WTC11 (cell line): ENCODE data around the gene POMT2. TPM values are rescaled to one million over a fixed set of nuclear protein-coding genes. Genes with fewer than 3 reads are reported as not detected.

Experiments
- ATAC-seq: fragments of 200-7000 bp; cut with Tn5 transposase; 2 replicates; pipeline ENCODE4 v1.10.0; 2021; ENCODE audit warnings: mild to moderate bottlenecking, moderate library complexity
- CTCF ChIA-PET: fragments of 300-600 bp; sonication (Branson Sonifier 250); formaldehyde crosslinking; loops from one replicate; lab custom pipeline; 2021; ENCODE audit warnings: antibody characterized with exemption; lab: Charles Lee
- POLR2A ChIA-PET: fragments of 350-600 bp; sonication (Branson Sonifier 250); formaldehyde crosslinking; loops from one replicate; lab custom pipeline; 2021; ENCODE audit warnings: antibody characterized with exemption; lab: Charles Lee
- DNase-seq: peaks from one replicate; pipeline ENCODE4 v3.0.0; 2021; ENCODE audit warnings: low spot score
- H3K27ac Mint-ChIP-seq: 2 replicates; pipeline ENCODE4 v1.8.0; 2021; ENCODE audit warnings: mixed read lengths
- H3K27me3 Mint-ChIP-seq: 2 replicates; pipeline ENCODE4 v1.8.0; 2021; ENCODE audit warnings: low read depth, mild to moderate bottlenecking, moderate library complexity, mixed read lengths
- H3K36me3 Mint-ChIP-seq: 2 replicates; pipeline ENCODE4 v1.8.0; 2021; ENCODE audit warnings: mixed read lengths
- H3K4me1 Mint-ChIP-seq: 2 replicates; pipeline ENCODE4 v1.8.0; 2022; ENCODE audit warnings: mixed read lengths
- H3K4me3 Mint-ChIP-seq: 2 replicates; pipeline ENCODE4 v1.8.0; 2021; ENCODE audit warnings: mild to moderate bottlenecking, moderate library complexity, mixed read lengths
- H3K9me3 Mint-ChIP-seq: 2 replicates; pipeline ENCODE4 v1.8.0; 2021; ENCODE audit warnings: mixed read lengths
- CBFB ChIP-seq: sonication (generic); formaldehyde crosslinking; IDR thresholded peaks from 2 replicates; pipeline ENCODE4 v1.8.1; 2022; ENCODE audit warnings: mild to moderate bottlenecking, low read depth, missing genetic modification reagents
- ELF4 ChIP-seq: sonication (generic); formaldehyde crosslinking; IDR thresholded peaks from 2 replicates; pipeline ENCODE4 v1.8.1; 2022; ENCODE audit warnings: low read depth, mild to moderate bottlenecking, moderate library complexity, missing genetic modification reagents
- EMX1 ChIP-seq: fragments of 250-450 bp; sonication (Bioruptor Pico); IDR thresholded peaks from 2 replicates; pipeline ENCODE4 v1.8.0; 2021; ENCODE audit warnings: mild to moderate bottlenecking
- ESRRA ChIP-seq: sonication (generic); formaldehyde crosslinking; IDR thresholded peaks from 2 replicates; pipeline ENCODE4 v1.8.1; 2022; ENCODE audit warnings: mild to moderate bottlenecking, missing genetic modification reagents, borderline replicate concordance
- FOXK1 ChIP-seq: sonication (generic); formaldehyde crosslinking; IDR thresholded peaks from 2 replicates; pipeline ENCODE4 v1.8.0; 2022; ENCODE audit warnings: mild to moderate bottlenecking, moderate library complexity, missing genetic modification reagents
- GRHL2 ChIP-seq: fragments of 250-450 bp; sonication (Bioruptor Pico); IDR thresholded peaks from 2 replicates; pipeline ENCODE4 v1.8.0; 2022; ENCODE audit warnings: mild to moderate bottlenecking, moderate library complexity; ENCODE audit not compliant: insufficient replicate concordance, severe bottlenecking
- HMGA2 ChIP-seq: fragments of 250-450 bp; sonication (Bioruptor Pico); IDR thresholded peaks from 2 replicates; pipeline ENCODE4 v1.4.0; 2021; ENCODE audit warnings: mild to moderate bottlenecking, moderate library complexity
- JAZF1 ChIP-seq: fragments of 250-450 bp; sonication (Bioruptor Pico); IDR thresholded peaks from 2 replicates; pipeline ENCODE4 v1.9.0; 2021; ENCODE audit warnings: moderate library complexity, mild to moderate bottlenecking, inconsistent platforms
- KAT7 ChIP-seq: sonication (generic); formaldehyde crosslinking; IDR thresholded peaks from 2 replicates; pipeline ENCODE4 v1.8.1; 2023; ENCODE audit warnings: missing genetic modification reagents, mild to moderate bottlenecking, borderline replicate concordance
- NFATC4 ChIP-seq: fragments of 250-450 bp; sonication (Bioruptor Pico); IDR thresholded peaks from 2 replicates; pipeline ENCODE4 v1.9.0; 2021; ENCODE audit warnings: mild to moderate bottlenecking
- NR2C2 ChIP-seq: sonication (generic); formaldehyde crosslinking; IDR thresholded peaks from 2 replicates; pipeline ENCODE4 v1.8.0; 2022; ENCODE audit warnings: mild to moderate bottlenecking, missing genetic modification reagents
- NR3C1 ChIP-seq: sonication (generic); formaldehyde crosslinking; conservative IDR thresholded peaks from 2 replicates; pipeline ENCODE4 v1.8.1; 2023; ENCODE audit warnings: low read depth, mild to moderate bottlenecking, missing genetic modification reagents
- OVOL2 ChIP-seq: fragments of 250-450 bp; sonication (Bioruptor Pico); IDR thresholded peaks from 2 replicates; pipeline ENCODE4 v1.9.0; 2021; ENCODE audit warnings: mild to moderate bottlenecking, borderline replicate concordance
- PRRX2 ChIP-seq: fragments of 250-450 bp; sonication (Bioruptor Pico); IDR thresholded peaks from 2 replicates; pipeline ENCODE4 v1.8.0; 2021; ENCODE audit warnings: mild to moderate bottlenecking
- SMAD3 ChIP-seq: sonication (generic); formaldehyde crosslinking; IDR thresholded peaks from 2 replicates; pipeline ENCODE4 v1.8.0; 2022; ENCODE audit warnings: missing genetic modification reagents, mild to moderate bottlenecking, borderline replicate concordance
- SMAD4 ChIP-seq: sonication (generic); formaldehyde crosslinking; IDR thresholded peaks from 2 replicates; pipeline ENCODE4 v1.8.0; 2022; ENCODE audit warnings: mild to moderate bottlenecking, missing genetic modification reagents
- SOX15 ChIP-seq: fragments of 250-450 bp; sonication (Bioruptor Pico); IDR thresholded peaks from 2 replicates; pipeline ENCODE4 v1.9.0; 2021; ENCODE audit warnings: mild to moderate bottlenecking
- TP53 ChIP-seq: sonication (generic); formaldehyde crosslinking; IDR thresholded peaks from 2 replicates; pipeline ENCODE4 v1.8.1; 2023; ENCODE audit warnings: mild to moderate bottlenecking, missing genetic modification reagents
- ZBTB21 ChIP-seq: sonication (generic); formaldehyde crosslinking; IDR thresholded peaks from 2 replicates; pipeline ENCODE4 v1.8.1; 2023; ENCODE audit warnings: mild to moderate bottlenecking, missing genetic modification reagents, borderline replicate concordance
- ZMAT4 ChIP-seq: fragments of 250-450 bp; sonication (Bioruptor Pico); IDR thresholded peaks from 2 replicates; pipeline ENCODE4 v1.9.0; 2021; ENCODE audit warnings: mild to moderate bottlenecking
- ZNF232 ChIP-seq: sonication (generic); formaldehyde crosslinking; IDR thresholded peaks from 2 replicates; pipeline ENCODE4 v1.8.0; 2022; ENCODE audit warnings: mild to moderate bottlenecking, missing genetic modification reagents
- total RNA-seq: library from RNA; stranded (reverse); gene quantifications from 3 replicates; pipeline ENCODE4 v1.2.3, GENCODE V29; 2021
- TF ChIP-seq, protein P1 (sequence below): fragments of 250-450 bp; sonication (Bioruptor Pico); IDR thresholded peaks from 2 replicates; pipeline ENCODE4 v1.9.0; 2021; ENCODE audit warnings: mild to moderate bottlenecking
- TF ChIP-seq, protein P2 (sequence below): fragments of 200-600 bp; IDR thresholded peaks from 2 replicates; pipeline ENCODE4 v1.8.0; 2022; ENCODE audit warnings: antibody characterized with exemption
- TF ChIP-seq, protein P3 (sequence below): sonication (generic); formaldehyde crosslinking; IDR thresholded peaks from 2 replicates; pipeline ENCODE4 v1.8.0; 2022; ENCODE audit warnings: mild to moderate bottlenecking, missing genetic modification reagents
- TF ChIP-seq, protein P4 (sequence below): sonication (generic); formaldehyde crosslinking; IDR thresholded peaks from 2 replicates; pipeline ENCODE4 v1.8.0; 2023; ENCODE audit warnings: missing genetic modification reagents, mild to moderate bottlenecking, borderline replicate concordance

The POMT2 gene
- total RNA-seq, 1 experiment from 2014 or later = 38.7 TPM

DNA sequence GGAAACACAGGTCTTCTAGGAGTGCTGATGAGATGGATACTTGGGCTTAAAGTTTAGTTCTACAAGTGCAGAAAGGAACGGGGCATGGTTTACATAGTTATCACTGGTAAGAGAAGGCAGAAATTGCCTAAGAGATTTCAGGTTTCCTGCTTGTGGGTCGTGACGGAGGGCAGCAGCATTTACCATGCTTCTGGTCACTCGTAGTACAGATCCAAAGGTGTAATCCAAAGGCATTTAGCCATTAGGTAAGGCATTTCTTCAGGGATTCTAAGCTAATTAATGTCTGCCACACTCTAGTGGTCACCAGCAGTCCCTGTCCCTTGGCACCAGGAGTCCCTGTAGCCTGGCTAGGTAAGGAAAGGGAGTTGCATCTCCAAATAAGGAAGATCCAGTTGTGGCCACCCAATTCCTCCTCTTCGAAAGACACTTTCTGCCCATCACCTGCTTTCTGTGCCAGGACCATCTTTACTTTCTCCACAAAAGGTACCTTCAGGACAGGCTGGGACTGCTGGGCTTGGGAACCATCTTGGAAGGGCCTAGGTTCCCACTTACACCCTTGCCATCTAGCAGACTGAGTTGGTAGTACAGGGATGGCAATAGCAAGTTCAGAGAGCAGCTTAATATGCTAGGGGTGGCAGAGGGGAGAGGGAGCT, 1.7 kb upstream of the POMT2 start:
- POLR2A ChIA-PET = no interaction called here
- DNase-seq (no peak), ATAC-seq (no peak)
- H3K27ac Mint-ChIP-seq = peak overlapping the region; percentile 96
- no peaks in the 10 kb centered on the region for H3K36me3 Mint-ChIP-seq
- no peaks in the 10 kb centered on the region; the same call in 1 of the 2 replicates for H3K27me3 Mint-ChIP-seq
- TF ChIP-seq CBFB (CRISPR knock-in tag) (no peak), ELF4 (CRISPR knock-in tag) (no peak), ZBTB21 (CRISPR knock-in tag) (no peak), ZMAT4 (CRISPR knock-in tag) (no peak), ESRRA (no peak), NR2C2 (CRISPR knock-in tag) (no peak), OVOL2 (no peak), SMAD4 (CRISPR knock-in tag) (no peak), GRHL2 (CRISPR knock-in tag) (no peak), NFATC4 (CRISPR knock-in tag) (no peak), NR3C1 (CRISPR knock-in tag) (no peak)
- TF ChIP-seq, protein P1, sequence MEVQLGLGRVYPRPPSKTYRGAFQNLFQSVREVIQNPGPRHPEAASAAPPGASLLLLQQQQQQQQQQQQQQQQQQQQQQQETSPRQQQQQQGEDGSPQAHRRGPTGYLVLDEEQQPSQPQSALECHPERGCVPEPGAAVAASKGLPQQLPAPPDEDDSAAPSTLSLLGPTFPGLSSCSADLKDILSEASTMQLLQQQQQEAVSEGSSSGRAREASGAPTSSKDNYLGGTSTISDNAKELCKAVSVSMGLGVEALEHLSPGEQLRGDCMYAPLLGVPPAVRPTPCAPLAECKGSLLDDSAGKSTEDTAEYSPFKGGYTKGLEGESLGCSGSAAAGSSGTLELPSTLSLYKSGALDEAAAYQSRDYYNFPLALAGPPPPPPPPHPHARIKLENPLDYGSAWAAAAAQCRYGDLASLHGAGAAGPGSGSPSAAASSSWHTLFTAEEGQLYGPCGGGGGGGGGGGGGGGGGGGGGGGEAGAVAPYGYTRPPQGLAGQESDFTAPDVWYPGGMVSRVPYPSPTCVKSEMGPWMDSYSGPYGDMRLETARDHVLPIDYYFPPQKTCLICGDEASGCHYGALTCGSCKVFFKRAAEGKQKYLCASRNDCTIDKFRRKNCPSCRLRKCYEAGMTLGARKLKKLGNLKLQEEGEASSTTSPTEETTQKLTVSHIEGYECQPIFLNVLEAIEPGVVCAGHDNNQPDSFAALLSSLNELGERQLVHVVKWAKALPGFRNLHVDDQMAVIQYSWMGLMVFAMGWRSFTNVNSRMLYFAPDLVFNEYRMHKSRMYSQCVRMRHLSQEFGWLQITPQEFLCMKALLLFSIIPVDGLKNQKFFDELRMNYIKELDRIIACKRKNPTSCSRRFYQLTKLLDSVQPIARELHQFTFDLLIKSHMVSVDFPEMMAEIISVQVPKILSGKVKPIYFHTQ (CRISPR knock-in tag) = no peak
- no peaks in the 10 kb centered on the region for H3K9me3 Mint-ChIP-seq
- H3K4me1 Mint-ChIP-seq = peaks cover 49% of the 10 kb centered on the region
- CTCF ChIA-PET = interaction anchor here (0.6 to 2.3 kb wide), 6 partner anchors 19 to 137 kb away, joined by 3 to 12 read pairs (median 6); partner anchors contain the start of genes SAMD15, TMED8 and VIPAS39
- peak overlapping the region; percentile 96 for H3K4me3 Mint-ChIP-seq

- Mint-ChIP-seq H3K9me3 (no peaks in the 10 kb centered on the region), H3K36me3 (no peaks in the 10 kb centered on the region), H3K4me3 (peak overlapping the region; percentile 82), H3K4me1 (peaks cover 50% of the 10 kb centered on the region), H3K27me3 (no peaks in the 10 kb centered on the region; the same call in 1 of the 2 replicates), H3K27ac (peak overlapping the region; percentile 95)
- ChIA-PET POLR2A (no interaction called here), CTCF (interaction anchor here (0.7 to 1.3 kb wide), 2 partner anchors 18 to 178 kb away, joined by 3 to 6 read pairs; partner anchors contain the start of gene ZDHHC22)
- ATAC-seq = no peak
- no peak for DNase-seq
- TF ChIP-seq SOX15 (no peak), FOXK1 (CRISPR knock-in tag) (no peak), PRRX2 (no peak), EMX1 (CRISPR knock-in tag) (no peak), SMAD3 (CRISPR knock-in tag) (no peak), KAT7 (CRISPR knock-in tag) (no peak), JAZF1 (CRISPR knock-in tag) (no peak), ZNF232 (CRISPR knock-in tag) (no peak), TP53 (CRISPR knock-in tag) (no peak), HMGA2 (no peak), NR2C2 (CRISPR knock-in tag) (no peak)
- TF ChIP-seq, protein P2, sequence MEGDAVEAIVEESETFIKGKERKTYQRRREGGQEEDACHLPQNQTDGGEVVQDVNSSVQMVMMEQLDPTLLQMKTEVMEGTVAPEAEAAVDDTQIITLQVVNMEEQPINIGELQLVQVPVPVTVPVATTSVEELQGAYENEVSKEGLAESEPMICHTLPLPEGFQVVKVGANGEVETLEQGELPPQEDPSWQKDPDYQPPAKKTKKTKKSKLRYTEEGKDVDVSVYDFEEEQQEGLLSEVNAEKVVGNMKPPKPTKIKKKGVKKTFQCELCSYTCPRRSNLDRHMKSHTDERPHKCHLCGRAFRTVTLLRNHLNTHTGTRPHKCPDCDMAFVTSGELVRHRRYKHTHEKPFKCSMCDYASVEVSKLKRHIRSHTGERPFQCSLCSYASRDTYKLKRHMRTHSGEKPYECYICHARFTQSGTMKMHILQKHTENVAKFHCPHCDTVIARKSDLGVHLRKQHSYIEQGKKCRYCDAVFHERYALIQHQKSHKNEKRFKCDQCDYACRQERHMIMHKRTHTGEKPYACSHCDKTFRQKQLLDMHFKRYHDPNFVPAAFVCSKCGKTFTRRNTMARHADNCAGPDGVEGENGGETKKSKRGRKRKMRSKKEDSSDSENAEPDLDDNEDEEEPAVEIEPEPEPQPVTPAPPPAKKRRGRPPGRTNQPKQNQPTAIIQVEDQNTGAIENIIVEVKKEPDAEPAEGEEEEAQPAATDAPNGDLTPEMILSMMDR = no peak
- TF ChIP-seq, protein P3, sequence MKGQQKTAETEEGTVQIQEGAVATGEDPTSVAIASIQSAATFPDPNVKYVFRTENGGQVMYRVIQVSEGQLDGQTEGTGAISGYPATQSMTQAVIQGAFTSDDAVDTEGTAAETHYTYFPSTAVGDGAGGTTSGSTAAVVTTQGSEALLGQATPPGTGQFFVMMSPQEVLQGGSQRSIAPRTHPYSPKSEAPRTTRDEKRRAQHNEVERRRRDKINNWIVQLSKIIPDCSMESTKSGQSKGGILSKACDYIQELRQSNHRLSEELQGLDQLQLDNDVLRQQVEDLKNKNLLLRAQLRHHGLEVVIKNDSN (CRISPR knock-in tag) = no peak
- TF ChIP-seq, protein P4, sequence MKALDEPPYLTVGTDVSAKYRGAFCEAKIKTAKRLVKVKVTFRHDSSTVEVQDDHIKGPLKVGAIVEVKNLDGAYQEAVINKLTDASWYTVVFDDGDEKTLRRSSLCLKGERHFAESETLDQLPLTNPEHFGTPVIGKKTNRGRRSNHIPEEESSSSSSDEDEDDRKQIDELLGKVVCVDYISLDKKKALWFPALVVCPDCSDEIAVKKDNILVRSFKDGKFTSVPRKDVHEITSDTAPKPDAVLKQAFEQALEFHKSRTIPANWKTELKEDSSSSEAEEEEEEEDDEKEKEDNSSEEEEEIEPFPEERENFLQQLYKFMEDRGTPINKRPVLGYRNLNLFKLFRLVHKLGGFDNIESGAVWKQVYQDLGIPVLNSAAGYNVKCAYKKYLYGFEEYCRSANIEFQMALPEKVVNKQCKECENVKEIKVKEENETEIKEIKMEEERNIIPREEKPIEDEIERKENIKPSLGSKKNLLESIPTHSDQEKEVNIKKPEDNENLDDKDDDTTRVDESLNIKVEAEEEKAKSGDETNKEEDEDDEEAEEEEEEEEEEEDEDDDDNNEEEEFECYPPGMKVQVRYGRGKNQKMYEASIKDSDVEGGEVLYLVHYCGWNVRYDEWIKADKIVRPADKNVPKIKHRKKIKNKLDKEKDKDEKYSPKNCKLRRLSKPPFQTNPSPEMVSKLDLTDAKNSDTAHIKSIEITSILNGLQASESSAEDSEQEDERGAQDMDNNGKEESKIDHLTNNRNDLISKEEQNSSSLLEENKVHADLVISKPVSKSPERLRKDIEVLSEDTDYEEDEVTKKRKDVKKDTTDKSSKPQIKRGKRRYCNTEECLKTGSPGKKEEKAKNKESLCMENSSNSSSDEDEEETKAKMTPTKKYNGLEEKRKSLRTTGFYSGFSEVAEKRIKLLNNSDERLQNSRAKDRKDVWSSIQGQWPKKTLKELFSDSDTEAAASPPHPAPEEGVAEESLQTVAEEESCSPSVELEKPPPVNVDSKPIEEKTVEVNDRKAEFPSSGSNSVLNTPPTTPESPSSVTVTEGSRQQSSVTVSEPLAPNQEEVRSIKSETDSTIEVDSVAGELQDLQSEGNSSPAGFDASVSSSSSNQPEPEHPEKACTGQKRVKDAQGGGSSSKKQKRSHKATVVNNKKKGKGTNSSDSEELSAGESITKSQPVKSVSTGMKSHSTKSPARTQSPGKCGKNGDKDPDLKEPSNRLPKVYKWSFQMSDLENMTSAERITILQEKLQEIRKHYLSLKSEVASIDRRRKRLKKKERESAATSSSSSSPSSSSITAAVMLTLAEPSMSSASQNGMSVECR (CRISPR knock-in tag) = no peak
Observed at GRCh38 chr14:77319422-77319821, 1.3 kb downstream of the POMT2 start.
